SH-SY5Y (cell line): ENCODE data around the gene RASD1.

Experiments
- GATA2 ChIP-seq: IDR thresholded peaks from 2 replicates; pipeline ENCODE4 v1.6.1; 2011; ENCODE audit warnings: mild to moderate bottlenecking, low read depth, low read length
- GATA3 ChIP-seq: IDR thresholded peaks from 2 replicates; pipeline ENCODE4 v1.6.1; 2011; ENCODE audit warnings: low read depth, mild to moderate bottlenecking, low read length, moderate library complexity

RASD1 gene

GRCh38 chr17:17496189-17497064 is at the start of gene RASD1:
Gene RASD1, minus strand, starts transcription at chr17:17496395. Its CDS starts 214 bp downstream, at chr17:17496181.
- TF ChIP-seq GATA2 (no peak), GATA3 (no peak)

GRCh38 chr17:17545984-17546383 is 49.8 kb upstream of the RASD1 start:
- no peak for TF ChIP-seq GATA2
- TF ChIP-seq GATA3: no peak

- TF ChIP-seq GATA2: no peak
- no peak for TF ChIP-seq GATA3
Measured at GRCh38 chr17:17545031-17545820, 49.0 kb upstream of the RASD1 start.

- no peak for TF ChIP-seq GATA2
- no peak for TF ChIP-seq GATA3
Measured at GRCh38 chr17:17542906-17543635, 46.9 kb upstream of the RASD1 start.

GRCh38 chr17:17541640-17542001 is 45.4 kb upstream of the RASD1 start:
- TF ChIP-seq GATA2 (no peak), GATA3 (no peak)

GRCh38 chr17:17540935-17541639 is 44.9 kb upstream of the RASD1 start:
- TF ChIP-seq GATA3: no peak
- TF ChIP-seq GATA2: no peak

- TF ChIP-seq GATA2 (no peak), GATA3 (no peak)
Measured at GRCh38 chr17:17540278-17540906, 44.2 kb upstream of the RASD1 start.

GRCh38 chr17:17539591-17539990 is 43.4 kb upstream of the RASD1 start:
- TF ChIP-seq GATA3 (no peak), GATA2 (no peak)

- TF ChIP-seq GATA3: no peak
- no peak for TF ChIP-seq GATA2
Measured at GRCh38 chr17:17538417-17539391, 42.5 kb upstream of the RASD1 start.

- TF ChIP-seq GATA2: no peak
- no peak for TF ChIP-seq GATA3
Measured at GRCh38 chr17:17537311-17538099, 41.3 kb upstream of the RASD1 start.

GRCh38 chr17:17536702-17537101 is 40.5 kb upstream of the RASD1 start:
- no peak for TF ChIP-seq GATA3
- TF ChIP-seq GATA2: no peak
